GM19043 (cell line): ENCODE results near the gene TASP1.

ENCODE experiments used
- ATAC-seq: cut with Tn5 transposase; IDR thresholded peaks from one replicate; pipeline ENCODE4 v1.9.1; 2021; ENCODE audit warnings: low read depth; ENCODE audit not compliant: unreplicated experiment

The TASP1 gene

GRCh38 chr20:13580707-13581106, 58.0 kb downstream of the TASP1 start:
- ATAC-seq: no peak

GRCh38 chr20:13574071-13574470, 64.7 kb downstream of the TASP1 start:
- no peak for ATAC-seq

- no peak for ATAC-seq
Observed at GRCh38 chr20:13571662-13572061, 67.1 kb downstream of the TASP1 start.

GRCh38 chr20:13567663-13568062, 71.1 kb downstream of the TASP1 start:
- ATAC-seq: no peak

GRCh38 chr20:13563854-13564253, 74.9 kb downstream of the TASP1 start:
- ATAC-seq: no peak

GRCh38 chr20:13554706-13555105, 84.0 kb downstream of the TASP1 start:
- no peak for ATAC-seq

GRCh38 chr20:13554076-13554475, 84.7 kb downstream of the TASP1 start:
- no peak for ATAC-seq

- no peak for ATAC-seq
Observed at GRCh38 chr20:13552061-13552460, 86.7 kb downstream of the TASP1 start.

- ATAC-seq: no peak
Observed at GRCh38 chr20:13549451-13549850, 89.3 kb downstream of the TASP1 start.

- peak; percentile 75 for ATAC-seq
Observed at GRCh38 chr20:13546497-13547131, 92.1 kb downstream of the TASP1 start.

- ATAC-seq: no peak
Observed at GRCh38 chr20:13545790-13546189, 92.9 kb downstream of the TASP1 start.

- no peak for ATAC-seq
Observed at GRCh38 chr20:13543783-13544182, 94.9 kb downstream of the TASP1 start.

- ATAC-seq: no peak
Observed at GRCh38 chr20:13535627-13536026, 103.1 kb downstream of the TASP1 start.

- no peak for ATAC-seq
Observed at GRCh38 chr20:13533946-13534345, 104.8 kb downstream of the TASP1 start.

GRCh38 chr20:13530146-13530545, 108.6 kb downstream of the TASP1 start:
- no peak for ATAC-seq

- no peak for ATAC-seq
Observed at GRCh38 chr20:13526551-13526950, 112.2 kb downstream of the TASP1 start.

GRCh38 chr20:13525225-13525940, 113.3 kb downstream of the TASP1 start:
- no peak for ATAC-seq

GRCh38 chr20:13524339-13524738, 114.4 kb downstream of the TASP1 start:
- no peak for ATAC-seq

GRCh38 chr20:13517831-13518230, 120.9 kb downstream of the TASP1 start:
- ATAC-seq: no peak

GRCh38 chr20:13515796-13516558, 122.8 kb downstream of the TASP1 start:
- ATAC-seq: no peak

GRCh38 chr20:13515291-13515690, 123.4 kb downstream of the TASP1 start:
- ATAC-seq: no peak
